Ramos (cell line): ENCODE results near the gene KIF9.
"Not testable (repeated sequence)": the region's sequence is repeated elsewhere in the genome, so short reads cannot be mapped to it uniquely, and the experiment has no call there.

Source experiments
- in situ Hi-C: fragments of 300-500 bp; cut with MboI; formaldehyde crosslinking; loops from one replicate; pipeline ENCODE4 v1.14.3; 2022; ENCODE audit warnings: low sequenced_read_pairs; ENCODE audit not compliant: unreplicated experiment

Gene KIF9

DNA sequence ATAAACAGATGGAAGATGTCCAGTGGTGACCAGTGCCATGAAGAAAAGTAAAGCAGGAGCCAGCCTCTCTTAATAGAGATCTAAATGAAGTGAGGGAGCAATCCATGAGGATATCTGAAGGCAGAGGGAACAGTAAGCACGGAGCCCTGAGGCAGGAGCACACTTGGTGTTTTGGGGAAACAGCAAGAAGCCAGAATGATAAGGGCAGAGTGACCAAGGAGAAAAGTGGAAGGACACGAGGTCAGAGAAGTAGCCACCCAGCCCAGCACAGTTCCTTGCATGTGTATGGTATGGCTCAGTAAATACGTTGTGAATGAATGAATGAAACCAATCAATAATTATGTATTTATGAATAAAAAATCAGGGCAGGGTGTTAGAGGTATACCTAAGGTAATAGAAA is 11.8 kb upstream of the KIF9 start:
- in situ Hi-C loops: no loop called here

DNA sequence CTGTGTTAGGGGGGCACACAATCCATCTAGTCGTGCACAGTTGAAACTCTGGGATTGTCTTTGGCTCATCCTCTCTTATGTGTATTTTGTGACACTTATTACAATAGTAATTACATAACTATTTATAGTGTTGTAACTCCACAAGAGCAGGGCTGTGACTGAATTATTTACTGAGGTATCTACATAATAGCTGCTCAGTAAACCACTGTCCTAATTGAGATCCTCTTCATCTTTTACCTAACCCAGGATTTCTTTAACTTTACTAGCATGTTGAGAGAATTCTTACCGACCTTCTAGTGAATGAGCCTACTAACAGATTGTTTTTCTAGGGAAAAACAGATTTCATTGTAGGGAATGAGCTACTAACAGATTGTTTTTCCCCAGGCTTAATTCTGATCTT is 11.2 kb upstream of the KIF9 start:
- in situ Hi-C loops: no loop called here

DNA sequence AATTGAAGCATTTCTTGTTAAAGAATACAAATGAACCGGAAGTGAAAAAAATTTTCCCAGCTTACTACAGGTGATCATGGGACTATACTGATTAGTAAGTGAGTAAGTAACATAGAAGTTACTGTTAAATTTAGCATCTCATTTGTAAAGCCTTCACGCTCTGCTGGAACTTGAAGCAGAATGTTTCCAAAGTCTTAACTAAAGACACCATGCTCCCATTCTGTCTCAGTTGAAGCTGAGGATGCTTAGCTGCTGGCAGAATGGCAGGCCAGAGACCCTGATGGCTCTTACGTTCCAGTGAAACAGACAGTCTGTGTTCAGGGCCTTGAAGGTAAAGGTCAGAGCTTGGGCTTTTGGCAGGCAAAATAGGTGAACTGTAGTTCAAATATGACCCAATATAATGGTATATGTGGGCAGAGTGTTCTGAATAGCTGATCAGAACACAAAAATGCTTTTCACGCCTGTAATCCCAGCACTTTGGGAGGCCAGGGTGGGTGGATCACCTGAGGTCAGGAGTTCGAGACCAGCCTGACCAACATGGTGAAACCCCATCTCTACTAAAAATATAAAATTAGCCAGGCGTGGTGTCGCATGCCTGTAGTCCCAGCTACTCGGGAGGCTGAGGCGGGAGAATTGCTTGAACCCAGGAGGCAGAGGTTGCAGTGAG is 9.3 kb upstream of the KIF9 start:
- in situ Hi-C loops: not testable (repeated sequence)

DNA sequence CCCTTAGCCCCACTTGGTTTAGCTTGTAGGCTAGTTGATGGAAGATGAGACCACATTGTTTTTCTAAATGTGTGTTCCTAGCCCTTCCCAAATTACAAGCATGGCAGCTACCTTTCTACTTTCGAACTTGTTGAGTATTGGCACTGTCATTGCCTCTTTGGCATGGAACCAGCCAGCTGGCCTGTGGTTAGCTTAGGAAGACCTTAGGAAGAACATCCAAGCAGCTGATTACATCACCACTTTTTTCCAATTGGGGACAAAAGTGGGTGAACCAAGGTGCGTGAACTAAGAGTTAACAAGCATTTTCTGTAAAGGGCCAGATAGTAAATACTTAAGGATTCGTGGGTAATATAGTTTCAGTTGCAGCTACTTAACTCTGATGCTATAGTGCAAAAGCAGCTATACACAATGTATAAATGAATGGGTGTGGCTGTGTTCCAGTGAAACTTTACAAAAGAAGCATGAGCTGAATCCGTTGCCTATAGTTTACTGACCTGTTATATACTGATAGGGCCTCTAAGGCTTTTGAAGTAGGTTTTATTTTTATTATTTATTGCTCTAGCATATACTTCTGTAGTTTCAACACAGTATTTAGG is 8.7 kb upstream of the KIF9 start:
- in situ Hi-C loops: no loop called here

DNA sequence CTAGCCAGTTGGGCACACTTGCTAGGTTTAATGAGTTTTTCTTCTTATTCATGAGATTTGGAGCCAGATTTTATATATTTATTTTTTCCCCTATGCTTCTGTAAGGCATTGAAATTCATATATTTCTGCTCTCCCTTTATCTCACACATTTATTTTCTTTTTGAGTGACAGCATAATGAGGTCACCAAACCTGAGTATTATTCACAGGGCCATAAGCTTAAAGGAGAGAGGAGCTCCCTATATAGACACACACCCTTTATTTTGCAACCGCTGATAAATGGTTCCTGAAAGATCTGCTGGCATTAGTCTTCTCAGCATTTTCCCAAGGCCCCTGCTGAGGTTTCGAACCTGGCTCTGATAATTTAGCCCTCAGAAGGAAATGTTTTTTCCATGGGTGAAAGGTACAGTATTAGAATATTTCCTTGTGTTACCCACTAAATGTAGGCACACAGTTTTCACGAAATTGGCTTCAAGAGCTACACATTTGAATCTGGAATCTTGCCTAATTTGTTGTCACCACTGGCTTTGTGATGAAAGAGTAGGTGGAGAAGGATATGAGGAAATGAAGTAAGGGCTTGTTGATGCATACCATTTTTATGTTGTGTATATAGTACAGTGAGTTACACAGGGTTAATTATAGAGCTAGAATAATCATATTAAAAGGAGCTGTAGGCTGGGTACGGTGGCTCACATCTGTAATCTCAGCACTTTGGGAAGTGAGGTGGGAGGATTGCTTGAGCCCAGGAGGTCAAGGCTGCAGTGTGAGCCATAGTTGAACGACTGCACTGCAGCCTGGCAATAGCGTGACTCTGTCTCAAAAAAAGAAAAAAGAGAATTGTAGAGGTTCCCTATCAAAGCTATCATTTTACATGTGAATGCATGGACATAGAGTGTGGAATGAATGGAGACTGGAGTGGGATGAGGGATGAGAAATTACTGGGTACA is 6.6 kb upstream of the KIF9 start:
- in situ Hi-C loops: no loop called here

DNA sequence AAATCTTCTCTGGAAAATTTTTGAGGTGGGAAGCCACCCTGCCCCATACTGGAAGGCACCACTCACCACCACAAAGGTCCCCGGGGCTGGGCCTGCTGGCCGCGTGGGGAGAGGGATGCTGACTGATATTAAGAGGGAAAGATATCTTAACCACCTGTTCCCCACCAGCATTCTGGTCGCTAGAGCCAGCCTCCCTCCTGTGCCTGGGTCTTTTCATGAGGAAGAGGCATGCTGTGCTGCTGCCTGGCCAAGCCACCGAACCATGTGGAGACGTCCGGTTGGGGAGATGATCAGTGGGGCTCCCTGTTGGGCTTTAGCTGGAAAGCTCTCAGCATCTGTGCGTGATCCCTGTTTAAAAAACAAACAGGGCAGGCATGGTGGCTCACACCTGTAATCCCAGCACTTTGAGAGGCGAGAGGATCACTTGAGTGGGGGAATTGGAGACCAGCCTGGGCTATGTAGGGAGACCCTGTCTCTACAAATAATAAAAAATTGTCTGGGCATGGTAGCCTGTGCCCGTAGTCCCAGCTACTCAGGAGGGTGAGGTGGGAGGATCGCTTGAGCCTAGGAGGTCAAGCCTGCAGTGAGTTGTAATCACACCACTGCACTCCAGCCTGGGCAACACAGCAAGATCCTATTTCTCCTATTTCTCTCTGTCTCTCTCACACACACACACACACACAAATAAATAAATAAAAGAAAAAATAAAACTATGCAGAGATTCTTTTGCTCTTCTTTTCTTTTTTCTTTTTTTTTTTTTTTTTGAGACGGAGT is 1.2 kb upstream of the KIF9 start:
- in situ Hi-C loops: no loop called here

DNA sequence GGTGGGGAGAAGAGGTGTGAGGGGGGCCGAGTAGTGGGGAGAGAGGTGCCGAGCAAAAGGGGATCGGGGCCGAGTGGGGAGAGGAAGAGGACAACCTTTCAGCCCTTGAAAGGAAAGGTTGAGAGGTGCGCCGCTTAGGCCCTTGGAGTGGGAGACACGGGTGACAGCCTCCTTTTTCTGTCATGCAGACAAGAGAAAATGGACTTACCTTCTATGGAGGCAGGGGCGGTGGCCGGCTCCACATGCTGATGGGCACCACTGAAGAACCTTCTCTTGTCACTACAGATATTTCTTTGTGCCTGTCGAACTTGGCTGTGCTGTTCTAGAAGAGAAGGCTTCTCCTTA is 566 bp upstream of the KIF9 start:
- in situ Hi-C loops: no loop called here

DNA sequence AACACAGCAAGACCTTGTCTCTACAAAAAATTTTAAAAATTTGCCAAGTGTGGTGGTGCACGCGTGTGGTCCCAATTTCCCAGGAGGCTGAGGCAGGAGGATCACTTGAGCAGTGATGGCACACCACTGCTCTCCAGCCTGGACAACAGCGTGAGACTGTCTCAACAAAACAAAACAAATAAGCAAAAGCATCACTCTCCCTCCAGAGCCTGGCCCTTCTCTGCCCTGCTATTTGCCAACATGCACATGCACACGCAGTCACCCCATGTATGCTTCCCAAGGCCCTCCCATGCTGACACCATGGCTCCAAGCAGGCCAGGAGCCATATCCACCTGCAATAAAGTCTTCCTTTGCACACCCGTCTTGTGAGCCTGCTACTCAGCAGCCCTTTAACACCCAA is 2.1 kb downstream of the KIF9 start:
- in situ Hi-C loops: no loop called here

DNA sequence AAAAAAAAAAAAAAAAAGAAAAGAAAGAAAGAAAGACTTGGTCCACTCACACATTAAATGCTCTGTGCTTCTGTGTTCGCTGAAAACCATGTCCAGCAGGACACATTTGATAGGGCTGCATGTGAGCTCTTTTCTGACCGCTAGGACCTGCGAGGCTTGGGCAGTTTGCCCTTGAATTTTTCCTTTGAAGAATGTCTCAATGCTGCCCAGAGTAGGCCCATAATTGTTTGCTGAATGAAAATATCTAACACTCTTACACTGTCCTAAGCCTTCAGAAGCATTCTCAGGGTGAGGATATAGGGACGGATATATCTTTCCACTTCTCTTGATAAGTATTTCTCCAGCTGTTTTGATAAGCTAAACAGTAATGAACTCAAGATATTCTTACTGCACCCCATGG is 6.0 kb downstream of the KIF9 start:
- in situ Hi-C loops: no loop called here

DNA sequence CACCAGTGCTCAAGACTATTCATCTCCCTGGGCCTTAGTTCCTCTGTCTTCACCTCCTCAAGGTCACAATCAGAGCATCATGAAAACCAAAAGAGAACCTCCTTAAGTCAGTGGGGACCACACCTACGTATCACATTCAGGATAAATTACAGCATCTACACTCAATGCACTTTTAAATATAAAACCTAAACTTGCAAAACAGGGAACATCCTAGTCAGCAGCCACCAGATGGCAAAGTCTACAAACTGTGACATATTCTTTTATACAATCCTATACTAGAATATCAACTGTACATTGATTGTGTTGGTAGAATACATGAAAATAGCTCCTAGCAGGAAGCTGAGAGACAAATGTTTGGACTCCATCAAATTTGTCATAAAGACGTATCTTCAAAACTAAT is 7.9 kb downstream of the KIF9 start:
- in situ Hi-C loops: no loop called here

DNA sequence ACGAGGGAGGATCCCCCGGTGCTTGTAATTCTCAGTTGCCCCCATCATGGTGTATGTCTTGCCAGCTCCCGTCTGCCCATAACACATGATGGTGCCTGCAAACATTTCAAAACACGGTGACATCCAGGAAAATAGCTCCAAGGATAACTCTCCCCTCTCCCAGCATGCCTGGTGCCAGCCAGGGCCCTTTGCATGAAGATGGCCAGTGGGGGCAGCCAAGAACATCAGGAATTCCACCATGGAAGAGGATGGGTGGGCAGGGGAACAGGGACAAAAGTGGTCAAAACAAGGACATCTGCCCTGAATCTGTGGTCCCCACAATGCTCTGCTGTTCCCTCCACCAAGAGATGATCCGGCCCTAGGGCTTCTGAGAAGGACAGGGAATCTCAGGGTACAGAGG is 9.0 kb downstream of the KIF9 start:
- in situ Hi-C loops: no loop called here

DNA sequence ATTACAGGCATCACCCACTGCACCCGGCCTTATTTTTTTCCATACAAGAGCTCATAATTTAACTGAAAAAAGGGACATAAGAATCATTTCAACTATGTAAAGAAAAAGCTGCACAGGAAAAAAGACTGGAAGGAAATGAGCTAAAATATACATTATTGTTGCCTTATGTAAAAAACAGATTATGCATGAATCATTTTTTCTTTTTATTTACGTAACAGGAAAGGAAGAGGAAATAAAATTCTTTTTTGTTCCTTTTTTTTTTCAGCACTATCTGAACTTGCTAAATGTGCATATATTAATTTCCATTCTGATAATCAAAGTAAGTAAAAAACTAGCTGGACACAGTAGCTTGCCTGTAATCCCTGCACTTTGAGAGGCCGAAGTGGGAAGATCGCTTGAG is 12.1 kb downstream of the KIF9 start:
- in situ Hi-C loops: no loop called here

DNA sequence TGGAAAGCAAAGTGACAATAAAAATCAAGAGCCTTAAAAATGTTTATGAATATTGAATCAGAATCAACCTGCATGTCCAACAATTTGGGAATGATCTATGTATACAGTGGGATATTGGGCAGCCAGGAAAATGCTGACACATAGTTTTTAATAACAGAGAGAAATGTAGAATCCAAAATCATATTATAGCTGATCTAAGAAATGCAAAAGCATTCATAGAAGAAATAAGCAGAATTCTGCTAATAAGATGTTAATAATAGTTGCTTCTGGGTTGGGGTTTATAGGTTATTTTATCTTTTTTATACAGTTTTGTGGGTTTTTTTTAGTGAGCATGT is 15.1 kb downstream of the KIF9 start:
- in situ Hi-C loops: no loop called here

DNA sequence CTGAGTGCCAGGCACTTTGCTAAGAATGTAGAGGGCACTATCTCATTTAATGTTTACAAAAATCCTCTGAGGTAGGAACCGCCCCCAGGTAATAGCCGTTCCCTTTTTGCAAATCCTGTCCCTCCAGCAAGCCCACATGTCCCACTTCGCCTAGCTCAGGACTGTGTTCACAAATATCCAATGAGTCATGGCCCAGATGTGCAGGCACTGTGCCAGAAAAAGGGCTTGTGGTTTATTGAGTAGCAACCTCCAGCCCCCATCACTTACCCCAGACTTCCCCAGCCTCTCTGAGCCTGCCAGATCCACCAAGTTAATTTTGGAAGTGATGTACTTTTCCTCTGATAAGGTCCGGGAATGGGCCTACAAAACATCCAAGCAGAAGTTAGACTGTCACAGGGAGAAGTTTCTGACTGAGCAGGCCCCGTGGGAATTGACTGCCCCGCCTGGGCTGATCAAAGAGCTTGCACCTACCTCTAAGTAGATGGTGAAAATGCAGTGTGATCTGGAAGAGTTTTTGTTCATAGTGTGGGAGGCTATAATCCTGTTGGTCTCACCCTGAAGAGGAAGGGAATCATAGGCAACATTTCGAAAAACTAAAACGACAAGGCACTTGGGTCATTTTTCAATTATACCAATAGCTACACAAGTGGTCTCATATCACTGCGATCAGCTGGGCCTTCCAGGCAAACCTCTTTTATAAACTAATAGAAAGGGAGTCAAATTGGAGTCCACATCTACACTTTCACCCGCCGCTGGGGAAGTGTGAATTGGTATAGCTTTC is 15.7 kb downstream of the KIF9 start:
- in situ Hi-C loops: no loop called here

DNA sequence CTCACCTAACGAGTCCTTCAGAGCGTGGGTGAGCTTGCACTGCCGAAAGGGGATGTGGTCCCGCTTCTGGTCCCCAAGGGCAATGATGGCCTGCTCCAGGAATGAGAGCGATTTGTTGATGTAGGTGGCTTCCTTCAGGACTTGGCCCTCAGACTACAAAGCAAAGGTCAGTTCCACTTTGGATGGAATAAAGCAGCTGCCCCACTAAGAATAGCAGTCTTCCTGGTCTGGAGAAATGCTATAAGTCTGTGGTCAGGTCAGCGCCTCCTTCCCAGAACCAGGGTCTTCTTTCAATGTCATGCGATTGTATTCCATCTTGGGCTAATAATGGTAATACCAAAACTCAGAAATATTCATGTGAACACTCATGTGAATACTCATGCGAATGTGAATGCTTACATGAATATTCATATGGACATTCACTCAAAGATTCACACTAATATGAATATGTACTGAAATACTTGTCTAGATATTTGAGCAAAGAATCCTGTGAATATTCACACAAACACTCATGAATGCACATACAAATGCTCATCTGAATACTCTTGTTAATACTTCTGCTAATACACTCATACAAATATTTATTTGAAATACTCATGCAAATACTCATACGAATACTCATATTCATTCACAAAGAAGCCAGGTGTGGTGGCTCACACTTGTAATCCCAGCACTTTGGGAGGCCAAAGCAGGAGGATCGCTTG is 16.7 kb downstream of the KIF9 start:
- in situ Hi-C loops: no loop called here

DNA sequence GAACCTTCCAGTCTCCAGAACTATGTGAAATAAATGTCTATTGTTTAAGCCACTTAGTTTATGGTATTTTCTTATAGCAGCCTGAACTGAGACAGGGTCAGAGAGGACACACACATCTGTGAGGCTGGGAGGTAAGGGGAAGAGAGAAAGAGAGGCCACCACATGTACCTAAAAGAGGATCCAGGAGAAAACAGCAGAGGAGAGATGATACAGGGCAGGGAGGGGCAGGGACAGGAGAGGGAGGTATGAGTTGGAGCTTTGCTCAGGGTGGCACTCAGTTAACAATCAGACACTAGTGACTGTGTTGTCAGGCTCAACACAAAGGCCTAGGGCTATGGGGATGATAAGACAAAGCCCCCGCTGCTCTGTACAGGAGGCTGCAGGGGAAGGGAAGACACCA is 17.6 kb downstream of the KIF9 start:
- in situ Hi-C loops: no loop called here

DNA sequence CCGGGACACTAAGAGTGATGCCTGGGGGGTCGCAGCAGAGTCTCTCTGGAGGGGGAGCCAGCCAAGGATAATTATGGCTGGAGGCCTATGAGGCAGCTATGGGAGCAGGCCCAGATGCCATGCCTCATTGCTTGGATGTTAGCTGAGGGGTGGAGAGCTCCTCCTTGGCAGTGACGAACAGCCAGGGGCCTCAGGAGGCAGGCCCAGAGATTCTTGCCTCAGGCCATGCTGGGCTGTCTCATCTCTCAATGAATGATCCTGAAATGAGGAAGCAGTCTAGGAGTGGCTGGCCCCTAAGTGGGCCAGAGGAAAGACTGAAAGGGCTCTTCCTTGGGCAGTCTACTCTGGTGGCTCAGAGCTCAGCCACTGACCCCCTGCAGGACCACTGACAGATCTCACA is 21.3 kb downstream of the KIF9 start:
- in situ Hi-C loops: no loop called here

DNA sequence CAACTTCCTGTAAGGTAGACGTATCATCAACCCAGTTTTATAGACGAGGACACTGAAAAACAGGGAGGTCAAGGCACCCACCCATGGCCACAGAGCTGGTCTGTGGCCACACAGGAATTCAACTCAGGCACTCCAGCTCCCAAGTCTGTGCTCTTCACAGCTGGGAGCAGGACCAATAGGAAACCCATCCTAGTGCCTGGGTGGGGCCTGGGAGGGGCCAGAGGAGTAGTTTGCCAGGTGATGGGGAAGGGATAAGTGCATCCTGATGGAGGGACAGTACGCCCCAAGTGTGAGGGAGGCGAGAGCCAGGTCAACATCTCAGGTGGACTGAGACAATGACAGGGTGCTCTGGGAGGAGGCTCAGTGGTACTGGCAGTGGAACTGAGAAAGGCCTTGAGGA is 22.0 kb downstream of the KIF9 start:
- in situ Hi-C loops: no loop called here

DNA sequence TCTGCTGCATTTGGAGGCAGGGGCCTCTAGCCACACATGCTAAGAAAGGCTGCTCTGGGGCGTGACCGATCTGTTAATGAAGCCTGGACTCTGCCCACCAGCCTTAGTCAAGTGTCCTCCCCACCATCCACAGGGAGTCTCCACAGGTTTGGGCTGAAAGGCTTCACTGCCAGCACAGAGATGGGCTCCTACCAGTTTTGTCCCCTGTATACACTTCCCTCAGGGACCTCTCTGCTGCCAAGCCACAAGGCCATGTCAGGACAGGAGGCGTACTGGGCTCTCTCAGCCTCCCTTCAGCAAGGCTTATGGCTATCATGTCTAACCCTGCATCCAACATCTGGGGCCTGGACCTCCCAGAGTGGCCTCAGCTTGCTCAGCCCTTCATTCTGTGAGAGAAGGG is 23.5 kb downstream of the KIF9 start:
- in situ Hi-C loops: no loop called here

DNA sequence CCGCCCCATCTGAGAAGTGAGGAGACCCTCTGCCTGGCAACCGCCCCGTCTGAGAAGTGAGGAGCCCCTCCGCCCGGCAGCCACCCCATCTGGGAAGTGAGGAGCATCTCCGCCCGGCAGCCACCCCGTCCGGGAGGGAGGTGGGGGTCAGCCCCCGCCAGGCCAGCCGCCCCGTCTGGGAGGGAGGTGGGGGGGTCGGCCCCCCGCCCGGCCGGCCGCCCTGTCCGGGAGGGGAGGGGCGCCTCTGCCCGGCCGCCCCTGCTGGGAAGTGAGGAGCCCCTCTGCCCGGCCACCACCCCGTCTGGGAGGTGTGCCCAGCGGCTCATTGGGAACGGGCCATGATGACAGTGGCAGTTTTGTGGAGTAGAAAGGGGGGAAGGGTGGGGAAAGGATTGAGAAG is 26.3 kb downstream of the KIF9 start:
- in situ Hi-C loops: not testable (repeated sequence)
